Ascending aorta (tissue), 2 donors: ENCODE results near the gene MRPL12. TPM values are rescaled to one million over a fixed set of nuclear protein-coding genes. Genes with fewer than 3 reads are reported as not detected.

Source experiments
- DNase-seq, 2 donors: peaks; one replicate each; pipeline ENCODE4 v3.0.0-alpha.2; 2019; ENCODE audit warnings: low spot score in 2 of 2
- H3K27ac ChIP-seq, 2 donors: fragments of 200-600 bp; sonication (generic); one replicate each; pipeline ENCODE4 v1.5.1; 2016 to 2017; ENCODE audit warnings: mild to moderate bottlenecking in 1 of 2
- H3K27me3 ChIP-seq: fragments of 200-600 bp; sonication (generic); one replicate; pipeline ENCODE4 v1.5.1; 2017
- H3K36me3 ChIP-seq, 2 donors: fragments of 200-600 bp; sonication (generic); one replicate each; pipeline ENCODE4 v1.5.1; 2016
- H3K4me1 ChIP-seq, 2 donors: fragments of 200-600 bp; sonication (generic); one replicate each; pipeline ENCODE4 v1.5.1; 2016 to 2017; ENCODE audit warnings: mild to moderate bottlenecking in 1 of 2
- H3K4me3 ChIP-seq, 2 donors: fragments of 200-600 bp; sonication (generic); one replicate each; pipeline ENCODE4 v1.5.1; 2016 to 2017; ENCODE audit warnings: mild to moderate bottlenecking in 1 of 2
- H3K9me3 ChIP-seq, 2 donors: fragments of 200-600 bp; sonication (generic); one replicate each; pipeline ENCODE4 v1.5.1; 2016
- intact Hi-C: fragments of 100-400 bp; cut with DNase I; formaldehyde crosslinking; loops from one replicate; pipeline ENCODE4 v1.15.1; 2023
- total RNA-seq: library from RNA; depleted of rRNA; stranded (reverse); fragments of >200 nt; gene quantifications from one replicate; pipeline ENCODE4 v1.1.0, GENCODE V29; 2016
- TF ChIP-seq, protein P1 (sequence below), 3 experiments: fragments of 200-600 bp in 2 of 3; fragments of 450-650 bp in 1 of 3; sonication (generic) in 2 of 3; IDR thresholded peaks; one replicate each; pipeline ENCODE4 v1.5.1; 2016 to 2019; ENCODE audit warnings: antibody characterized with exemption in 3 of 3, mild to moderate bottlenecking in 1 of 3, moderate library complexity in 1 of 3

Gene MRPL12
- total RNA-seq, 1 donor from 2014 or later: 21.8 TPM

DNA sequence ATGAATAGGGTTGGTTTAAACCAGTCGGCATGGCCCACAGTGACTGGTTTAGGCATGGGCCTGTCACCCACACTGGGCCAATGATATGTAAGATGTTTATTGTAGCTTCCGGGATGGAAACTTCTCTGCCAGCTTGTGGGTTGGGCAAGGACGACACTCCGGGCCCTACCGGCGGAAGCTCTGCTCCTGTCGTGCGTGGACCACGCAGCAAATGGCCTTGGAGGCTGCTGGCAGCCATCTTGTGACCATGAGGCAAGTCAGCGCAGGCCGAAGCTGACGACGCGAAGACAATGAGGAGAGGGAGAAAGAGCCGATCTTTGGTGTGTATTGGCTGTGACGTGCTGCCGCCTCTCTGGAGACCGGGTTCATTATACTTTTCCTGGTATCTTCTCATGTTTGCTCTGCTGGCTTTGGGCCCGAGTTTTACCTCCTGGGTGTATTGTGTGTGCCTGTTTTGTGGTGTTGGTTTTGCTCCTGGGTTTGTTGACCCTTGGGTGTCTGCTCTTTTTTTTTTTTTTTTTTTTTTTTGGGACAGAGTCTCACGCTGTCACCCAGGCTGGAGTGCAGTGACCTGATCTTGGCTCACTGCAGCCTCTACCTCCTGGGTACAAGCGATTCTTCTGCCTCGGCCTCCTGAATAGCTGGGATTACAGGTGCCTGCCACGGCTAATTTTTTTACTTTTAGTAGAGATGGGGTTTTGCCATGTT is 24.3 kb downstream of the MRPL12 start:
- DNase-seq: no peak
- Histone ChIP-seq H3K36me3 (no peaks in the 10 kb centered on the region), H3K9me3 (no peaks in the 10 kb centered on the region), H3K27ac (no peak overlapping the region), H3K27me3 (no peaks in the 10 kb centered on the region), H3K4me3 (no peak overlapping the region), H3K4me1 (peaks cover 0 to 4% of the 10 kb centered on the region in 2 donors)
- TF ChIP-seq, protein P1, sequence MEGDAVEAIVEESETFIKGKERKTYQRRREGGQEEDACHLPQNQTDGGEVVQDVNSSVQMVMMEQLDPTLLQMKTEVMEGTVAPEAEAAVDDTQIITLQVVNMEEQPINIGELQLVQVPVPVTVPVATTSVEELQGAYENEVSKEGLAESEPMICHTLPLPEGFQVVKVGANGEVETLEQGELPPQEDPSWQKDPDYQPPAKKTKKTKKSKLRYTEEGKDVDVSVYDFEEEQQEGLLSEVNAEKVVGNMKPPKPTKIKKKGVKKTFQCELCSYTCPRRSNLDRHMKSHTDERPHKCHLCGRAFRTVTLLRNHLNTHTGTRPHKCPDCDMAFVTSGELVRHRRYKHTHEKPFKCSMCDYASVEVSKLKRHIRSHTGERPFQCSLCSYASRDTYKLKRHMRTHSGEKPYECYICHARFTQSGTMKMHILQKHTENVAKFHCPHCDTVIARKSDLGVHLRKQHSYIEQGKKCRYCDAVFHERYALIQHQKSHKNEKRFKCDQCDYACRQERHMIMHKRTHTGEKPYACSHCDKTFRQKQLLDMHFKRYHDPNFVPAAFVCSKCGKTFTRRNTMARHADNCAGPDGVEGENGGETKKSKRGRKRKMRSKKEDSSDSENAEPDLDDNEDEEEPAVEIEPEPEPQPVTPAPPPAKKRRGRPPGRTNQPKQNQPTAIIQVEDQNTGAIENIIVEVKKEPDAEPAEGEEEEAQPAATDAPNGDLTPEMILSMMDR (IDR thresholded peaks at IDR 0.05): no peak
- intact Hi-C loops: no loop called here

DNA sequence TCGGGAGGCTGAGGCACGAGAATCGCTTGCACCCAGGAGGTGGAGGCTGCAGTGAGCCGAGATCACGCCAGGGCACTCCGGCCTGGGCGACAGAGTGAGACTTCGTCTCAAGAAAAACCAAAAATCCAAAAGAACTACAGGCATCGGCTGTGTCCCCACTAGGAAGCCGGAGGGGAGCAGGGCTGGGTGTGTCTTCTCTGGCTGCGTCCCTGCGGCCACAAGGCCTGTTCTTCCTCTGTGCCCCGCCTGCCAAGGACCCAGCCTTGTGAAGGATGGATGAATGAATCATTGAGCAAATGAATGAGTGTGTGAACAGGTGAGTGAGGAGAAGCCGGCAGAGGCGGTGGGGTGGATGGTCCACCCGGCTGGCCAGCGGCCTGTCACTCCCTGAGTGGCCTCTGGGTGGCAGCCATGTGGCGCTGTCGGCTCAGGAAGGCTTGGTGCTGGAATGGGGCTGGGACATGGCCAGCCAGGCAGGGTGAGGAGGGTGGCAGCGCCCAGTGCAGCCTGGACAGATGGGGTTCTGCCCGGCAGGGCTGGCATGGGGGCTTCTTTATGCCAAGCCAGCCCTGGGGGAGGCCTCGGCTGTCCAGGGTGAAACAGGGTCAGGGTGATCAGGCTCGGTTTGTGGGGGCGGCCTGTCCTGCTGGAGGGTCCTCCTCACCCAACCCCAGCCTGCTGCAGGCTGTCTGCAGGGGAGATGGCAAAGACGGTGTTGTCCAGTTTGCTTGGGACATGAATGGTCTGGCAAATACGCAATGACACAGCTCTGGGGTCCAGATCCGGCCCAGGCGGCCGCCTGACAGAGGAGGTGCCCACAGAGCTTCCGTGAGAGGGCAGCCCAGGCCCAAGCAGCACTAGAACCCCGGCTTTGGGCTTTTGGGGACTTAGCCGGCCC is 30.6 kb downstream of the MRPL12 start:
- no peaks in the 10 kb centered on the region for H3K4me1 ChIP-seq
- TF ChIP-seq, protein P1 (IDR thresholded peaks at IDR 0.05): peak; percentile 83 to 93 (median 91)
- no peaks in the 10 kb centered on the region for H3K27me3 ChIP-seq
- no peak overlapping the region for H3K27ac ChIP-seq
- peak in 1 of 2 donors; percentile 83 for DNase-seq
- H3K4me3 ChIP-seq: no peak overlapping the region
- intact Hi-C loops: no loop called here
- no peaks in the 10 kb centered on the region for H3K9me3 ChIP-seq
- H3K36me3 ChIP-seq: no peaks in the 10 kb centered on the region

DNA sequence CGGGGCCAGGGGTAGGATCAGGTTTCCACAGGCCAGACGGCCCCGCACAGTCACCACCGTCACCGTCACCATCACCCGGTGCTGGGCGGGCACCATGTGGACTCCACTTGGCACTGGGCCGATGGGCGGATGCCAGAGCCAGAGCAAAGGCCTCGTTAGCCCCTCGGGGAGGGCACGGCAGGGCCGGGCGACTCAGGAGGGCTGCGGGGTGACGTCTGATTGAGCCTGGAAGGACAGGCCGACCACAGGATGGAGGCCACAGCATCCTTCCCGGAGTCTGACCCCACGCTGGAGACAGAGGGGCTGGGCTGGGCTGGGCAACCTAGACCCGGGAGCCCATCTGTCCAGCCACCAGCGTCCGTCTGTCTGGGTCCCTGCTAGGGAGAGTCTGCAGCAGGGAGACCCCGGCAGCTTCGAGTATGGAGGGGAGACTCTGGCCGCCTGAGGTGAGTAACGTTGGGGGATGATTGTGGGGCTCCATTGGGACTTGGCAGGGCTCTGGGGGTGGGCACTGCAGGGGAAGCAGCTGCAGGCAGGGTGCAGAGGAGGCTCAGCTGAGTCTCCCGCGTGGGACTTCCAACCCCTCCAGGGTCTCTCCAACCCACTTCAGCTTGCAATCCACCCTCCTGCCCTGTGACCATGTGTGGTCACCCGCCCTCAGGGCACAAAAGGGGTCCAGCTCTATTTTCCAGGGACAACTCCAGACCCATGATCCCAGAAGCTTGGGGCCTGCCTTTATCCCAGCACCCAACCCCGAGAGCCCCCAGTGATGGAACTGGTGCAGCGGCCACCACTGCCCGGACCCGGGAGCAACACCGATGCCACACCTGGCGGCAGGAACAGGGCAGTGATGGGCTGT is 31.5 kb downstream of the MRPL12 start:
- Histone ChIP-seq H3K9me3 (no peaks in the 10 kb centered on the region), H3K27ac (no peak overlapping the region), H3K27me3 (no peaks in the 10 kb centered on the region), H3K36me3 (no peaks in the 10 kb centered on the region), H3K4me1 (no peaks in the 10 kb centered on the region), H3K4me3 (no peak overlapping the region)
- TF ChIP-seq, protein P1 (IDR thresholded peaks at IDR 0.05): no peak
- intact Hi-C loops: no loop called here
- DNase-seq: no peak

DNA sequence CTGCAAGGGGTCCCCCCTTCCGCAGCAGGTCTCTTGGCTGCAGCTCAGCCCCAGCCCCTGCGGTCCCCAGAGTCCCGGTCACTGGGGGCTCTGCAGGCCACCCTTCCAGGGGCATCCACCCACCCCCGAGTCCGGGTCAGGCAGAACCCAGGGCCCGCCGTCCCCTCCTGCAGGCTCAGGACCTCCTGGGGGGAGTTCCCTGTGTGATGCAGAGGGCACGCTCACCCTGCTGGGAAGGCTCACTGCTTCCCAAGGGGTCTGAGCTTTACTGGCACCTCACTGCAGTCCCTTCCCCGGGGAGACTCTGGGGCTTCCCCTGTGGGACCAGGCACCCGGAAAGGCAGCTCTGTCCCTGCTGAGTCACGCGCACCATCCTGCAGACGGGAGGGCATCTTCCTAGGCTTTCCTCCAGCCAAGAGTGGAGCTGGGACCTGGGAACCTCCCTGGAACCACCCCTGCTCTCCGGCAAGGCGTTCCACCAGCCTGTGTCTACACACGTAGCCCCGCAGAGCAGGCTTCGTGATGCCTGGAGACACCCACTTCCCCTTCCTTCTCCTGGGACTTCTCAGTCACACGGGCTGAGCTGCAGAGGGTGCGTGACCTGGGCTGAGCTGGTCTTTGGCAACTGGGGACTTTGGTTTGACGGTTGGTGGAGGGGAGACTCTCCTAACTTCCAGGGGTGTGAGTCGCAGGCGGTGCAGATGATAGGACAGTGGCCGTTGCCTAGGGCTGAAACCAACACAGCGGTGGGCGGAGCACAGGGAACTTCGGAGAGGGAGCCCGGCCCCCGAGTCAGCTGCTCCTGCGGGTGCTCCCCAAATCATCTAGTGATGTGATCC is 32.3 kb downstream of the MRPL12 start:
- no peaks in the 10 kb centered on the region for H3K27me3 ChIP-seq

More for the DNA sequence above, 32.3 kb downstream of the MRPL12 start:
- intact Hi-C loops: no loop called here
- TF ChIP-seq, protein P1 (IDR thresholded peaks at IDR 0.05): no peak
- no peak for DNase-seq
- H3K27ac ChIP-seq: no peak overlapping the region
- H3K9me3 ChIP-seq: no peaks in the 10 kb centered on the region
- H3K36me3 ChIP-seq: no peaks in the 10 kb centered on the region
- H3K4me3 ChIP-seq: peak overlapping the region in 1 of 2 donors; percentile 5
- H3K4me1 ChIP-seq: no peaks in the 10 kb centered on the region
